ENCODE measurements around the gene OR2T27.
"Not testable (repeated sequence)": the region's sequence is repeated elsewhere in the genome, so short reads cannot be mapped to it uniquely, and the experiment has no call there.

Gene OR2T27

GRCh38 chr1:248640906-248641305, 14.4 kb downstream of the OR2T27 start:
- not testable (repeated sequence) for DNase-seq (ENCODE audit: low read depth in 2 of 2)

DNA sequence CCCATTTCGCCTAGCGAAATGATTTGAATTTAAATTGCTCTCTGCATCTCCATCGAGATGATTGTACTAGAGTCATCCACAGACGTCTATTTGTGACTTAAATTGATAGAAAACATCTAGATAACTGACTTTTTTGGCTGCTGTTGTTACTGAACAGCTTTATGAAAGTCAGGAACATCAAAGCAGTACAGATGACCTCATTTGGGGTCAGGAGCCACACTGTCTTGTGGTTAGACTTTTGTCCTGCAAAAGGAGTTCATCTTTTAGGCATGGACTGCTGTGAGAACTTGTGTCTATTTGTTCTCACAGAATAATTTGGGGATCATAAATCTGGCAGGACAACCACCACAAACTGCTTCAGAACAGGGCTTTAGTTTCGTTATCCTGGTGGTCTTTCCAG, 15.7 kb downstream of the OR2T27 start:
- not testable (repeated sequence) for DNase-seq (ENCODE audit: low read depth in 2 of 2)

GRCh38 chr1:248636612-248637011, 18.7 kb downstream of the OR2T27 start:
- not testable (repeated sequence) for DNase-seq (ENCODE audit: low read depth in 2 of 2)

DNA sequence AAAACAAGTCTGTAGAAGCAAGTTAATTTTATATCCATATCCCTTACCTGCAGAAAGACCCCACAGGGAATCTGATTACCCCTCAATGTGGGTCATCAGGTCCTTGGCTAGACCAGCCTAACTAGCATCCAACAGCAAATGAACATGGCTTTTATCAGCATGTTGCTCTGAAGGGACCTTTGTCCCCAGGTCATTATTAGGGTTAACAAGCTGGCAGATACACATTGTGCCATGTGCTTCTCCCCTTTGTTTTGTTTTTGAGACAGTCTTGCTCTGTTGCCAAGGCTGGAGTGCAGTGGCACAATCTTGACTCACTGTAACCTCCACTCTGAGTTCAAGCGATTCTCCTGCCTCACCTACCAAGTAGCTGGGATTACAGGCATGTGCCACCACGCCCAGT, 20.3 kb downstream of the OR2T27 start, which contains the start of gene OR2T11:
Gene OR2T11 (minus strand): TSS at position 101 of the 400 bp plus-strand sequence. CDS start 7,963 bp downstream, outside the sequence.
- not testable (repeated sequence) for DNase-seq (ENCODE audit: low read depth in 2 of 2)

DNA sequence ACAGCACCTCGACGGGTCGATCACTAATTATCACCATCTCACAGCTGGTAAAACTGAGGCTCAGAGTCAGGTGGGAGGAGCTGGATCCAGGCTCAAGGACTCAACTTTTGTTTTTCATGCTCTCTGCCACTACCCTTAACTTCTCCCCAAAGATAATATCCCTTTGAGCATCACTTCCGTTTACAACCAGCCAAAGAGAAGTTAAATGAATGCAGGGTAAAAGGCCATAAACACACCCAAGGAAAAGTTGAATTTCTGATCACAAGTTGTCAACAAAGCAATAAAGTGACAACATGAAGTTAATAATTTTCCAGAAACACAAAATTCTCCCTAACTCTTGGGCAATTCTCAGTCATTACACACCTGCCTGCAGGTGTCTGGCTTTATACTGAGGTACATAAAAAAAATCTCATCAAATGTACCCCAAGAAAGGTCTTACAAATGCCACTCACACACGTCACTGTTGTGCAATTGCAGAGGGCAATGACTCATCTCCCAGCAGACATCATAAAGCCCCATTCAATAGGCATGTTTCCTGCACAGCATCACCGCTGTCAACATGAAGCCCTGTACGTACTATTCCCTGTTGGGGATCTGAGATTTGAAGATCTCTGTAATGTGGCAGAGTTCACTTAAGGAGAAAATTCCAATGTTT, 23.8 kb downstream of the OR2T27 start:
- DNase-seq (ENCODE audit: low read depth in 2 of 2): no peak

DNA sequence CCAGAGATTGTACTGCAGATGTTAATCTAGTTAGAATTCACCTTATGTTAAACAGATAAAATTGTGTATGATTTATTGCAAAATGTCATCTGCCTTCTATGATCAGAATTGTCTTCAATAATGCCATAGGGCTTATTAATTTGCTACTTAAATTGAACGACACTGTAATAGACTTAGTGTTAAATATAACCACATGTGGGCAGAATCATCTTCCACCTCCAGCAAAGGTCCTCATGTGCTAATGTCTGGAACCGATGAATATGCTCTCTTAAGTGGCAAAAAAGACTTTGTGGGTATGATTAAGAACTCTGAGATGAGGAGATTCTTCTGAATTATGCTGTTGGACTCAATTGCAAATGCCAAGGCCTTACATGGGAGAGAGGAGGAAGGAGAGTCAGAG, 24.8 kb downstream of the OR2T27 start:
- no peak for DNase-seq (ENCODE audit: low read depth in 2 of 2)

DNA sequence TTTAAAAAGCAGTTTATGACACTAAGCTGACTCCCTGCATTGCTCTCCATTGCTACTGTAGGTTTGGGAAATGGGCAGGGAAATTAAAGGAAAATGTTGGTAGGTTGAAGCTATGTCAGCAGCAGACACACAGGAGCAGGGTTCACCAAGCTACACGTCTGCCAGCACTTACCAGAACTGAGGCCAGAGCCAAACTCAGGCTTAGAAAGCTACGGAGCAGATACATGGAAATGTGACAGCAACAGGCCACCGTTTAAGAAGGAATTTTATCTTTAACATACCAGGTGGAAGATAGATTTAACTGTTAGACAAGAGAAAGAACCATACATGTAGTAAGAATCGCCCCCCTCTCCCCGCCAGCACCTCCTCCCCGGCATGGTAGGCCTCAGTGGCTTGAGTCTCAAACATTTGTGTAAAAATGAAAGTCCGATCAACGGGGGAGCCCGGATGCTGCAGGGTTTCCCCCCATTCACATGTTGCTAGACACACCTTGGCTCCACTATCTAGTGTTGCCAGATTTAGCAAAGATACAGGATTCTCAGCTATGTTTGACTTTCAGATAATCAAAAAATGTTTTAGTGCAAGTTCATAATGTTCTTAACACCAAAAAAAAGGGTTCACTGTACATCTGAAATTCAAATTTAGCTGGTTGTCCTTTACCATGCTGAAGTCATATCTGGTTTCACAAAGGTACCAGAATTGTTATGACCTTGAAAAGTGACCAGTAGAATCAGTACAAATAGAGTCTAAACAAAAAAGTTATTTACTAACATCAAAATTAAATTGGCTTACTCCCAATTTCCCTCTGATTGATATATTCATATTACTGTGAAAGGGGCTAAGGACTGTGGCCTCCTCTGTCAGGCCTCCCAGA, 27.1 kb downstream of the OR2T27 start:
- no peak for DNase-seq (ENCODE audit: low read depth in 2 of 2)

DNA sequence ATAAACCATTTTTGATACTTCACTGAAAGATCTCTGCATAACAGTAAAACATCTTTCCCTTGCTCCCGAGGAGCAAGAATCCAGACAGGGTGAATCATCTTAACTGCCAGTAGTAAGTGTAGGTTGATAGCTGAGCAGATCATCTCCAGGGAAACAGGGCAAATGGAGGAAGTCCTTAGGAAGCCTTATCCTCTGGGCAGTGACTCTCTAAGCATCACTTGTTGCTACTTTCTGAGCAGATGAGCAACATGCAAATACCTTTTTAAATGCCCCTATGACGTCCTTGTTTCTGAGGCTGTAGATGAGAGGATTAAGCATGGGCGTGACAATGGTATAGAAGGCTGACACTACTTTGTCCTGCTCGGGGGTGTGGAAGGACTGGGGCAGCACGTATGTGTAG, 29.4 kb downstream of the OR2T27 start:
- DNase-seq (ENCODE audit: low read depth in 2 of 2): no peak

GRCh38 chr1:248625166-248625565, 30.2 kb downstream of the OR2T27 start:
- no peak for DNase-seq (ENCODE audit: low read depth in 2 of 2)

DNA sequence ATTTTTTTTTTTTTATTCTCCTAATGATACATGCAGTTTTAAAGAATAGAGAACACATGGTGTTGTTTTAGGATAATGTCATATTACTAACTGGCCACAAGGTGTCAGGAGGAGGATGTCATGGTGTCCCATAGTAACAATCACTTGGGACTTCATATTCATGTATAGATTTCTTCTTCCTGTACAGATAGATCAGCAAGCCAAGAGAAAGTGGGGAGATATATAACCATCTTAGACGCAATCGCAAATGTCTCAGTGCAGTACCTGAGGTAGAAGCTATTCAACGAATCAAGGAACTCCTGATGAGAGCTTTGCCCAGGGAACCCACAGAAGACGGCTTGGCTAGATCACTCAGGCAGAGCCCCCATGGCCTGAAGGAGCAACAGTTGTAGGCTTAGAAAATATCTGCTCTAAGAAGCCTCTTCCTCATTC, 32.7 kb downstream of the OR2T27 start:
- DNase-seq (ENCODE audit: low read depth in 2 of 2): no peak

DNA sequence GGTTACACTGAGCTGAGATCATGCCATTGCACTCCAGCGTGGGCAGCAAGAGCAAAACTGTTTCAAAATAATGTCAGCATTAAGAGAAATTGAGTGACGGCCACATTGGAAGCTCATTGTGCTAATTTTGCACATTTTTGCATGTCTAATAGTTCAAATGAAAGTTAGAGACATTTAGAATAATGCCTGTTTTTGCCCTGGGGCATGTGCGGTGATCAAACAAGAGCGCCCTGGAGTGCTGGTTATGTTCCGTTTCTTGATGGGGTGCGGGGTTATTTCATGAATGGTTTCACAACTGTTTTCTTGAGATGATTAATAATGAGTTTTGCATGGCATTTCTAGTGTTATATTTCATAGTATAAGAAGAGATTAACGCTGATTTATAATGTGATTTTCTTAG, 33.6 kb downstream of the OR2T27 start:
- DNase-seq (ENCODE audit: low read depth in 2 of 2): no peak

DNA sequence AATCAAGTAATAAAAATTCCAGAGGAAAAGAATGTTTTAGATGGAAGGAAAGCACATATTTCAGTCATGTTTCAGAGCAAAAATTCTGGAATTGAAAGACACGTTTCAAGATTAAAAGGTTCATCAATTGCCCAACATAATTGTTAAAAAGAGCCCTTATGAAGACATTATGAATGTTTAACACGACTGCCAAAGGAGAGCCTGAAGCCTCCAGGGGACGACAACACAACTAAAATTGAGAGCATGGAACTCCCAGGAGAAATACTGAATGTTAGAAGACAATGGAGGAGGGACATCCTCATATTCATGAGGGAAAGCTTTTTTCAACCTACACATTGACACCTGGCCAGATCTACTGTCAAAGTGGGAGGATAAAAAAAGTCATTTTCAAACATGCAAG, 36.5 kb downstream of the OR2T27 start:
- DNase-seq (ENCODE audit: low read depth in 2 of 2): peak; percentile 32 to 49

DNA sequence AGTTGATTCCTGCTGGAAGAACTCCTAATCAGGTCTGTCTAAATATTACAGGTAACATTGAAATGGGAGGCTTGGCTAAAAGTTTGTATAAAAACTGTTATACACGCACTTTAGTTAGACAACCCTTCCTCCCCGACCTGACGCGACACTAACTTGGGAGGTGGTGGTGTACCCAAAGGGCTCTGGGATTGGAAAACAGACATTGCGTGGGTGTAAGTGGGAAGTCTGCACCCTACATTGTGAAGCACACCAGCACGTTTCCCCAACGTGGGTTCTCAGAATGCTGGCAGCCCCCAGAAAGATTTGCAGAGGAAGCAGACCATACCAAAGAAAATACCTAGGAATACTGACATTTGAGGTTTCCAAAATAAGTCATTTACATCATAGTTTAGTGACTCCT, 37.2 kb downstream of the OR2T27 start:
- no peak for DNase-seq (ENCODE audit: low read depth in 2 of 2)

GRCh38 chr1:248613742-248614141, 41.6 kb downstream of the OR2T27 start:
- DNase-seq (ENCODE audit: low read depth in 2 of 2): no peak

DNA sequence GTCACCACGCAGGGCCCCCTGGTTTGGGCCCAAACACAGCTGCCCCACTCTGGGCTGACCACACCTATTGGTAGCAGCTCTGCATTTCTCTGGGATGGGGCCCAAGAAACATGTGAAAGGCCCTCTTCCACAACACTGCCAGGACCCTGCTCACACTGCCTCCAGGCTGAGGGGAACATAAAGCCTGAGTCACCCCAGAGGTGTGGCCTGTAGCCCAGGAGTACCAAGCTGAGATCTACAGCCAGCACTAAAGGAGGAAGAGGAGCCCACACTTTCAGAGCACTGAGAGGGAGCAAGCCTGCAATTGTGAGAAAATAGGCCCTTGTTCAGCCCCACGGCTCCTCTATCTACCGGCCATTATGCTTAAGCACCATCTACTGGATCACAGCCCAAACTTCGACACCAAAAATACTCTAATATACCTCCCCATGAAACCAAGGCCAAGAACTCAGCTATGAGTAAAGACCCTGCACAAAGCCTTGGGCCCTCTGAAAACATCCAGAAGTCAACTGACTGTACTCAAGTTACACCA, 43.4 kb downstream of the OR2T27 start:
- no peak for DNase-seq (ENCODE audit: low read depth in 2 of 2)

- no peak for DNase-seq (ENCODE audit: low read depth in 2 of 2)
Measured at GRCh38 chr1:248610301-248610700, 45.0 kb downstream of the OR2T27 start.

All from activated CD4-positive, alpha-beta T cell treated with anti-CD3 and anti-CD28 coated beads for 24 hours (primary cell).